B cell (primary cell): ENCODE results near the gene RASSF3. TPM values are rescaled to one million over a fixed set of nuclear protein-coding genes. Genes with fewer than 3 reads are reported as not detected.
A peak's percentile ranks its signal among the peaks of the same experiment; 100 is the strongest.

Experiments
- ATAC-seq: fragments of 200-7000 bp; cut with Tn5 transposase; one replicate; pipeline ENCODE4 v1.10.0; 2021; ENCODE audit warnings: low read depth, mild to moderate bottlenecking, moderate number of reproducible peaks, moderate library complexity
- CTCF ChIA-PET: fragments of 350-600 bp; sonication (Branson Sonifier 250); formaldehyde crosslinking; loops from one replicate; lab custom pipeline; 2021; ENCODE audit warnings: antibody characterized with exemption, inconsistent platforms; lab: Charles Lee
- POLR2A ChIA-PET: fragments of 350-600 bp; sonication (Branson Sonifier 250); formaldehyde crosslinking; loops from one replicate; lab custom pipeline; 2021; ENCODE audit warnings: antibody characterized with exemption; lab: Charles Lee
- DNase-seq: peaks from one replicate; pipeline ENCODE4 v3.0.0; 2013
- H2AFZ ChIP-seq: 2 replicates; pipeline ENCODE4 v1.6.1; 2012; ENCODE audit warnings: mild to moderate bottlenecking, low read depth, low read length; ENCODE audit not compliant: insufficient read depth, poor library complexity, severe bottlenecking
- H3K27ac ChIP-seq, 2 donors: 1 replicate in 1 of 2; 2 replicates in 1 of 2; pipeline ENCODE4 v1.5.1; 2012 to 2013; ENCODE audit warnings: low read length in 2 of 2, mild to moderate bottlenecking in 2 of 2, moderate library complexity in 1 of 2
- H3K27me3 ChIP-seq, 4 experiments: fragments of 200-600 bp in 1 of 4; sonication (generic) in 1 of 4; replicated peaks in 1 of 4; 1 replicate in 2 of 4; 2 replicates in 2 of 4; pipeline versions ENCODE4 v1.6.1 to v1.7.0; 2013 to 2016; ENCODE audit warnings: low read length in 3 of 4, mild to moderate bottlenecking in 2 of 4, mixed read lengths in 1 of 4, moderate library complexity in 1 of 4; ENCODE audit not compliant: insufficient read depth in 4 of 4, control insufficient read depth in 3 of 4; ENCODE audit errors: control extremely low read depth in 1 of 4
- H3K36me3 ChIP-seq, 2 experiments: replicated peaks in 1 of 2; 1 replicate in 1 of 2; 2 replicates in 1 of 2; pipeline versions ENCODE4 v1.6.1 to v1.7.1; 2013; ENCODE audit warnings: low read length in 1 of 2; ENCODE audit not compliant: insufficient read depth in 2 of 2, control insufficient read depth in 1 of 2; ENCODE audit errors: control extremely low read depth in 1 of 2, extremely low read depth in 1 of 2
- H3K4me1 ChIP-seq, 2 donors: fragments of 200-600 bp in 1 of 2; sonication (generic) in 1 of 2; 1 replicate in 1 of 2; 2 replicates in 1 of 2; pipeline versions ENCODE4 v1.5.1 to v1.6.1; 2013 to 2017; ENCODE audit warnings: low read length in 2 of 2; ENCODE audit not compliant: control insufficient read depth in 2 of 2, insufficient read depth in 2 of 2
- H3K4me2 ChIP-seq: replicated peaks from 2 replicates; pipeline ENCODE3; 2012; ENCODE audit warnings: mild to moderate bottlenecking, low read depth, low read length; ENCODE audit not compliant: poor library complexity, severe bottlenecking
- H3K4me3 ChIP-seq, 5 experiments: fragments of 200-600 bp in 1 of 5; sonication (generic) in 1 of 5; 1 replicate in 3 of 5; 2 replicates in 2 of 5; pipeline versions ENCODE4 v1.5.1 to v1.7.0; 2011 to 2016; ENCODE audit warnings: low read length in 4 of 5, mild to moderate bottlenecking in 4 of 5, low read depth in 2 of 5, control low read depth in 1 of 5, moderate library complexity in 1 of 5; ENCODE audit not compliant: insufficient read depth in 1 of 5; ENCODE audit errors: control extremely low read depth in 1 of 5, extremely low read depth in 1 of 5
- H3K79me2 ChIP-seq: fragments of 200-600 bp; sonication (generic); one replicate; pipeline ENCODE4 v1.6.0; 2016; ENCODE audit warnings: low read length; ENCODE audit not compliant: control insufficient read depth, insufficient read depth
- H3K9ac ChIP-seq: fragments of 200-600 bp; sonication (generic); 2 replicates; pipeline ENCODE4 v1.6.1; 2017; ENCODE audit warnings: mild to moderate bottlenecking, low read length, moderate library complexity
- H3K9me3 ChIP-seq, 3 donors: one replicate each; pipeline versions ENCODE4 v1.6.1 to v1.7.1; 2013; ENCODE audit warnings: low read length in 2 of 3; ENCODE audit not compliant: control insufficient read depth in 2 of 3, insufficient read depth in 1 of 3; ENCODE audit errors: control extremely low read depth in 1 of 3
- H4K20me1 ChIP-seq: 2 replicates; pipeline ENCODE4 v1.6.0; 2012; ENCODE audit warnings: mild to moderate bottlenecking, low read length; ENCODE audit not compliant: insufficient read depth, control insufficient read depth, poor library complexity, severe bottlenecking
- H3K27ac Mint-ChIP-seq: one replicate; pipeline ENCODE4 v1.8.0; 2021; ENCODE audit warnings: mixed read lengths
- H3K27me3 Mint-ChIP-seq: one replicate; pipeline ENCODE4 v1.8.0; 2021; ENCODE audit warnings: mixed read lengths
- H3K4me1 Mint-ChIP-seq: one replicate; pipeline ENCODE4 v1.8.0; 2021; ENCODE audit warnings: mixed read lengths
- H3K4me3 Mint-ChIP-seq: one replicate; pipeline ENCODE4 v1.8.0; 2021; ENCODE audit warnings: mixed read lengths
- H3K9me3 Mint-ChIP-seq: one replicate; pipeline ENCODE4 v1.8.0; 2022; ENCODE audit warnings: mixed read lengths; ENCODE audit not compliant: insufficient read depth
- EZH2 ChIP-seq: IDR thresholded peaks from 2 replicates; pipeline ENCODE4 v1.6.1; 2012; ENCODE audit warnings: borderline replicate concordance, low read depth, mild to moderate bottlenecking, moderate library complexity, low read length; ENCODE audit not compliant: insufficient read depth, poor library complexity, severe bottlenecking
- WGBS: methylation state at CpG from one replicate; pipeline ENCODE4 v1.1.5; 2013; ENCODE audit warnings: missing lambda C conversion rate; ENCODE audit not compliant: insufficient coverage; 5-methylcytosine and 5-hydroxymethylcytosine counted together
- intact Hi-C: fragments of 100-400 bp; cut with micrococcal nuclease; formaldehyde crosslinking; loops from one replicate; pipeline ENCODE4 v1.10.0; 2022
- polyA plus RNA-seq: library from polyadenylated mRNA; depleted of rRNA; stranded (reverse); fragments of >200 nt; gene quantifications from 2 replicates; pipeline ENCODE4 v1.2.3, GENCODE V29; 2012
- total RNA-seq, 2 donors: library from RNA; stranded (reverse); fragments of 120-200 nt in 1 of 2; gene quantifications; 1 replicate in 1 of 2; 2 replicates in 1 of 2; pipeline versions ENCODE4 v1.2.3 to v1.2.4, GENCODE V29; 2013 to 2022
- TF ChIP-seq, protein P1 (sequence below): fragments of 200-600 bp; IDR thresholded peaks from one replicate; pipeline ENCODE4 v1.8.0; 2022; ENCODE audit warnings: antibody characterized with exemption, mild to moderate bottlenecking

Gene RASSF3
- total and polyA plus RNA-seq, 2 donors (not counting 1 experiment from before 2014, with no cell fraction given): 25.8 to 104 TPM

- intact Hi-C loops: loop anchor here (5.0 kb wide), 1 partner anchor 39 kb away; no protein-coding TSS in a partner anchor
- H3K9me3 Mint-ChIP-seq: no peaks in the 10 kb centered on the region
- ATAC-seq: no peak
Measured at GRCh38 chr12:64666054-64666914, 56.0 kb downstream of the RASSF3 start.

More at GRCh38 chr12:64666054-64666914, 56.0 kb downstream of the RASSF3 start:
- peak overlapping the region in 1 of 5 experiments; percentile 29 for H3K4me3 ChIP-seq
- peaks cover 19% of the 10 kb centered on the region for H4K20me1 ChIP-seq
- peaks cover 90% of the 10 kb centered on the region for H3K79me2 ChIP-seq
- peaks cover 69 to 76% of the 10 kb centered on the region in 2 donors for H3K4me1 ChIP-seq
- Mint-ChIP-seq H3K27me3 (no peaks in the 10 kb centered on the region), H3K4me1 (peaks cover 84% of the 10 kb centered on the region), H3K27ac (peak overlapping the region; percentile 72), H3K4me3 (peak overlapping the region; percentile 51)
- TF ChIP-seq, protein P1, sequence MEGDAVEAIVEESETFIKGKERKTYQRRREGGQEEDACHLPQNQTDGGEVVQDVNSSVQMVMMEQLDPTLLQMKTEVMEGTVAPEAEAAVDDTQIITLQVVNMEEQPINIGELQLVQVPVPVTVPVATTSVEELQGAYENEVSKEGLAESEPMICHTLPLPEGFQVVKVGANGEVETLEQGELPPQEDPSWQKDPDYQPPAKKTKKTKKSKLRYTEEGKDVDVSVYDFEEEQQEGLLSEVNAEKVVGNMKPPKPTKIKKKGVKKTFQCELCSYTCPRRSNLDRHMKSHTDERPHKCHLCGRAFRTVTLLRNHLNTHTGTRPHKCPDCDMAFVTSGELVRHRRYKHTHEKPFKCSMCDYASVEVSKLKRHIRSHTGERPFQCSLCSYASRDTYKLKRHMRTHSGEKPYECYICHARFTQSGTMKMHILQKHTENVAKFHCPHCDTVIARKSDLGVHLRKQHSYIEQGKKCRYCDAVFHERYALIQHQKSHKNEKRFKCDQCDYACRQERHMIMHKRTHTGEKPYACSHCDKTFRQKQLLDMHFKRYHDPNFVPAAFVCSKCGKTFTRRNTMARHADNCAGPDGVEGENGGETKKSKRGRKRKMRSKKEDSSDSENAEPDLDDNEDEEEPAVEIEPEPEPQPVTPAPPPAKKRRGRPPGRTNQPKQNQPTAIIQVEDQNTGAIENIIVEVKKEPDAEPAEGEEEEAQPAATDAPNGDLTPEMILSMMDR: no peak
- no peak for TF ChIP-seq EZH2
- POLR2A ChIA-PET: interaction anchor here (1.2 kb wide), 1 partner anchor 55 kb away, joined by 4 read pairs; the partner anchor contains the start of gene RASSF3
- H3K27ac ChIP-seq: peak overlapping the region; percentile 66 to 87
- 50% methylated on average over 2 of the region's 3 CpGs for WGBS
- H3K9ac ChIP-seq: peak overlapping the region; percentile 27
- no peaks in the 10 kb centered on the region for H3K27me3 ChIP-seq
- CTCF ChIA-PET: interaction anchor here (0.9 to 4.0 kb wide), 5 partner anchors 14 to 117 kb away, joined by 3 to 19 read pairs (median 3); no protein-coding TSS in a partner anchor
- peaks cover 0 to under 1% (median 0%) of the 10 kb centered on the region in 3 donors for H3K9me3 ChIP-seq
- peak overlapping the region; percentile 56 for H3K4me2 ChIP-seq
- DNase-seq: no peak
- no peak overlapping the region for H2AFZ ChIP-seq
- no peaks in the 10 kb centered on the region for H3K36me3 ChIP-seq
